Body of pancreas (tissue), 4 donors: ENCODE measurements around the gene TMEM178B.

Source experiments
- CTCF ChIP-seq, 7 experiments: fragments of 450-650 bp in 4 of 7; fragments of 200-600 bp in 3 of 7; sonication (generic) in 3 of 7; IDR thresholded peaks; one replicate each; pipeline ENCODE4 v1.5.1; 2016 to 2019; ENCODE audit warnings: antibody characterized with exemption in 7 of 7
- POLR2A ChIP-seq, 3 donors: fragments of 450-650 bp; IDR thresholded peaks; one replicate each; pipeline ENCODE4 v1.6.1; 2016; ENCODE audit warnings: antibody characterized with exemption in 3 of 3, mild to moderate bottlenecking in 2 of 3

- no peak for TF ChIP-seq CTCF (IDR thresholded peaks at IDR 0.05)
- TF ChIP-seq POLR2A (IDR thresholded peaks at IDR 0.05): no peak
These were observed 248.5 kb downstream of the TMEM178B start for GRCh38 chr7:141322383-141322782.
